Neuronal stem cell (in vitro differentiated cells): Measurements from ENCODE around the gene DLG2.

Experiments used
- DNase-seq: peaks from one replicate; pipeline ENCODE4 v3.0.0-alpha.2; 2013; ENCODE audit warnings: low spot score
- H2AFZ ChIP-seq: one replicate; pipeline ENCODE4 v1.6.1; 2013; ENCODE audit warnings: mild to moderate bottlenecking, low read length, inconsistent platforms
- H2AK5ac ChIP-seq: 2 replicates; pipeline ENCODE4 v1.6.1; 2013; ENCODE audit warnings: low read depth, mild to moderate bottlenecking, inconsistent platforms, low read length, moderate library complexity, mixed read lengths
- H2BK120ac ChIP-seq: 2 replicates; pipeline ENCODE4 v1.6.1; 2013; ENCODE audit warnings: low read depth, mild to moderate bottlenecking, inconsistent platforms, low read length, moderate library complexity, mixed read lengths
- H2BK12ac ChIP-seq: one replicate; pipeline ENCODE4 v1.6.1; 2013; ENCODE audit warnings: low read length, inconsistent platforms
- H2BK15ac ChIP-seq: 2 replicates; pipeline ENCODE4 v1.6.1; 2013; ENCODE audit warnings: mild to moderate bottlenecking, low read length, inconsistent platforms, mixed read lengths
- H2BK5ac ChIP-seq: one replicate; pipeline ENCODE4 v1.6.1; 2013; ENCODE audit warnings: inconsistent platforms, mild to moderate bottlenecking, low read length, moderate library complexity
- H3K14ac ChIP-seq: one replicate; pipeline ENCODE4 v1.6.1; 2013; ENCODE audit warnings: low read length, inconsistent platforms
- H3K18ac ChIP-seq: 2 replicates; pipeline ENCODE4 v1.6.1; 2013; ENCODE audit warnings: low read length, inconsistent platforms
- H3K23ac ChIP-seq: 2 replicates; pipeline ENCODE4 v1.6.1; 2013; ENCODE audit warnings: low read depth, mild to moderate bottlenecking, mixed read lengths, low read length, inconsistent platforms; ENCODE audit not compliant: poor library complexity
- H3K27ac ChIP-seq: replicated peaks from 3 replicates; pipeline ENCODE4 v1.5.1; 2013; ENCODE audit warnings: low read length, inconsistent platforms
- H3K27me3 ChIP-seq, 3 experiments: 2 replicates each; pipeline ENCODE4 v1.6.1; 2013; ENCODE audit warnings: low read length in 3 of 3, mild to moderate bottlenecking in 2 of 3, inconsistent platforms in 1 of 3, low read depth in 1 of 3, mixed read lengths in 1 of 3, moderate library complexity in 1 of 3; ENCODE audit not compliant: control insufficient read depth in 3 of 3, insufficient read depth in 3 of 3
- H3K36me3 ChIP-seq, 2 donors: replicated peaks in 1 of 2; 2 replicates each; pipeline ENCODE4 v1.6.1; 2013; ENCODE audit warnings: low read length in 2 of 2; ENCODE audit not compliant: control insufficient read depth in 2 of 2, insufficient read depth in 2 of 2
- H3K4ac ChIP-seq: 2 replicates; pipeline ENCODE4 v1.6.1; 2013; ENCODE audit warnings: inconsistent platforms, mild to moderate bottlenecking, low read length, moderate library complexity
- H3K4me1 ChIP-seq, 2 donors: 1 replicate in 1 of 2; 2 replicates in 1 of 2; pipeline ENCODE4 v1.6.1; 2013; ENCODE audit warnings: low read length in 2 of 2, low read depth in 1 of 2; ENCODE audit not compliant: control insufficient read depth in 2 of 2, insufficient read depth in 1 of 2
- H3K4me2 ChIP-seq: one replicate; pipeline ENCODE4 v1.6.1; 2013; ENCODE audit warnings: mild to moderate bottlenecking, low read length, inconsistent platforms; ENCODE audit not compliant: insufficient read depth, poor library complexity, severe bottlenecking
- H3K4me3 ChIP-seq, 2 donors: 2 replicates each; pipeline ENCODE4 v1.5.1; 2013; ENCODE audit warnings: low read length in 2 of 2, mild to moderate bottlenecking in 2 of 2, inconsistent platforms in 1 of 2, moderate library complexity in 1 of 2
- H3K79me1 ChIP-seq: one replicate; pipeline ENCODE4 v1.6.1; 2013; ENCODE audit warnings: low read depth, mild to moderate bottlenecking, inconsistent platforms, low read length, moderate library complexity
- H3K9ac ChIP-seq: one replicate; pipeline ENCODE4 v1.6.1; 2013; ENCODE audit warnings: mild to moderate bottlenecking, low read depth, low read length, inconsistent platforms; ENCODE audit not compliant: poor library complexity
- H3K9me3 ChIP-seq, 2 donors: replicated peaks in 1 of 2; 2 replicates each; pipeline versions ENCODE3 to v1.6.1; 2013; ENCODE audit warnings: low read length in 2 of 2, mild to moderate bottlenecking in 2 of 2, inconsistent platforms in 1 of 2, low read depth in 1 of 2, mixed read lengths in 1 of 2, moderate library complexity in 1 of 2; ENCODE audit not compliant: control insufficient read depth in 2 of 2, insufficient read depth in 1 of 2
- H4K8ac ChIP-seq: one replicate; pipeline ENCODE4 v1.6.1; 2013; ENCODE audit warnings: low read depth, mild to moderate bottlenecking, inconsistent platforms, low read length, moderate library complexity
- H4K91ac ChIP-seq: one replicate; pipeline ENCODE4 v1.6.1; 2013; ENCODE audit warnings: low read length, low read depth, mild to moderate bottlenecking, inconsistent platforms; ENCODE audit not compliant: poor library complexity
- WGBS, 2 donors: extraction: QIAGEN DNeasy Blood & Tissue Kit; methylation state at CpG; one replicate each; pipeline ENCODE4 v1.1.7; 2013; ENCODE audit warnings: missing lambda C conversion rate in 2 of 2, mixed read lengths in 1 of 2; ENCODE audit not compliant: insufficient read length in 2 of 2, insufficient replicate concordance in 1 of 2; ENCODE audit errors: extremely low coverage in 2 of 2; 5-methylcytosine and 5-hydroxymethylcytosine counted together

Gene DLG2

DNA sequence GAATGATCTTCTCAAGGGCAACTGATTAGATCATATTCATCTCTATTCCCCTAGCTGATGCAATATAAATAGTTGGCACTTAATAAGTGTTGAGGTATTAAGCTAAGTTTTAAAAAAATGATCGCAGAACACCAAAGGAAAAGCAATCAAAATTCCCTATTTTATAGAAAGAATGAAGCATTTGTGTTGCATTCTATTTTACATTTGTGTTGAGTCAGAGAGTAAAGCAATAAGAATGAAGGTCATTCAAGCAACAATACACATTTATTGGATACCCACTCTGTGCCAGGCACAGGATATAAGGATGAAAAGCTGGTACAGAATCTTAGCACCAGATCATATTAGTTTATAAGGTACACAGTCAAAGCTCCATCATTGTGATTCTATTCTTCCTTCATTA lies 1654.6 kb downstream of the DLG2 start:
- Histone ChIP-seq H4K91ac (no peak overlapping the region), H2BK15ac (no peak overlapping the region), H3K4me1 (peaks cover 0 to 19% of the 10 kb centered on the region in 2 donors), H3K18ac (no peak overlapping the region), H3K9ac (no peak overlapping the region), H2BK5ac (no peak overlapping the region), H3K79me1 (no peaks in the 10 kb centered on the region), H3K27me3 (no peaks in the 10 kb centered on the region), H2AK5ac (no peak overlapping the region), H2AFZ (no peak overlapping the region), H2BK12ac (no peak overlapping the region), H3K23ac (no peak overlapping the region), H3K14ac (no peak overlapping the region), H3K4ac (no peak overlapping the region), H3K4me3 (no peak overlapping the region), H3K4me2 (no peak overlapping the region), H3K9me3 (no peaks in the 10 kb centered on the region), H2BK120ac (no peak overlapping the region), H4K8ac (no peak overlapping the region), H3K36me3 (no peaks in the 10 kb centered on the region), H3K27ac (no peak overlapping the region)
- no CpG with 5 or more reads among the region's 1 CpG for WGBS, 2 donors
- no peak for DNase-seq

DNA sequence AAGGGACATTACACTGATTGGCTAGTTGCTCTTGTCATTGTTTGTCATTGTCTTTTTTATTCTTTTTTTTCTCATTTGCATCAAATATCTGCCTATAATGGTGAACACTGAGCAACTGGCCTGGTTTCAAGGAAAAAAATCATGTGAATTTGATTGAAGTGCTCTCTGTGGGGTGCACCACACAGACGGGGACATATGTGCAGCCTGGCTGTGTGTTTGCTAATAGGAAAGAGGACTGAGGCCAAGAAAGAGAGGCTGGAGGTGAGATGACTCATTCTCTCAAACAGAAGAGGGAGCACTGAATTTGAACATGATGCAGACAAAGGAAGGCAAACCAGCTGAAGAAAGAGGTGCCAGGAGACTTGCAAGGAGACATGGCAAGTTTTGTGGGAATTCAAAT lies 1656.1 kb downstream of the DLG2 start:
- Histone ChIP-seq H3K14ac (no peak overlapping the region), H3K4ac (no peak overlapping the region), H3K18ac (no peak overlapping the region), H4K8ac (no peak overlapping the region), H3K27me3 (no peaks in the 10 kb centered on the region), H2BK120ac (no peak overlapping the region), H3K27ac (no peak overlapping the region), H4K91ac (no peak overlapping the region), H3K36me3 (no peaks in the 10 kb centered on the region), H3K9me3 (no peaks in the 10 kb centered on the region), H3K4me1 (peaks cover 0 to 12% of the 10 kb centered on the region in 2 donors), H3K4me3 (no peak overlapping the region), H2BK5ac (no peak overlapping the region), H3K9ac (no peak overlapping the region), H3K4me2 (no peak overlapping the region), H3K79me1 (no peaks in the 10 kb centered on the region), H2AK5ac (no peak overlapping the region), H2AFZ (peak overlapping the region; percentile 37), H2BK15ac (no peak overlapping the region), H2BK12ac (no peak overlapping the region), H3K23ac (no peak overlapping the region)
- no CpG with 5 or more reads among the region's 1 CpG for WGBS, 2 donors
- peak; percentile 6 for DNase-seq

DNA sequence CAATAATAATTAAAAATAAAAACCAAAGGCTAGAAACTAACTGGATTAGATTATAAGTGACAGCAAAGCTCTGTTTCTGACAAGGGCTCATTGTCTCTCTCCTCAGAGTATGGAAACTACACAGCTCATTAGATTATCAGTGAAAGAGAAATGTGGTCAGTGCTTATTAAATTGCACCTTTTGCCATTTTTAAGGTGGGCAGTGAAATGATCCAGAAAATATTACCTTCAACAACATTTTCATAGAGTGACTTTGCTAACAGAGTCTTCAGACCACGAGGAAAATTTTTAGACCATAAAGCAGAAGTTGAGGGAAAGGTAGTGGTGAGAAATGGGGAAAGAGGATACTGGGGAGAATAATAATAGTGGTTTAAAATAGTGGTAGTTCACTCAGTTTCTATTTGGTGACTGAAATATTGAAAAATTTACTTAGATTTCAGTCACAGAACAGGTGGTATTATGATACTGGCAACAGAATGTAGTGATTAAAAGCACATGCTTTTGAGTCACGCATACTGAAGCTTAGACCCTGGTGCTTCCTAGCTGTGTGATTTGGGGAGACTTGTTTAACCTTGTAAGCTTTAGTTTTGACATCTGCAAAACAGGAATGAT lies 1657.0 kb downstream of the DLG2 start:
- Histone ChIP-seq H3K27ac (no peak overlapping the region), H2BK5ac (no peak overlapping the region), H3K79me1 (no peaks in the 10 kb centered on the region), H3K18ac (no peak overlapping the region), H3K4ac (no peak overlapping the region), H2BK15ac (no peak overlapping the region), H3K4me3 (no peak overlapping the region), H2AK5ac (no peak overlapping the region), H3K27me3 (no peaks in the 10 kb centered on the region), H3K4me2 (no peak overlapping the region), H3K36me3 (no peaks in the 10 kb centered on the region), H2BK12ac (no peak overlapping the region), H4K91ac (no peak overlapping the region), H3K23ac (no peak overlapping the region), H3K9me3 (no peaks in the 10 kb centered on the region), H3K4me1 (peaks cover 0 to 12% of the 10 kb centered on the region in 2 donors), H3K9ac (no peak overlapping the region), H2BK120ac (no peak overlapping the region), H2AFZ (no peak overlapping the region), H4K8ac (no peak overlapping the region), H3K14ac (no peak overlapping the region)
- no peak for DNase-seq
- no CpG with 5 or more reads among the region's 2 CpGs for WGBS, 2 donors

- Histone ChIP-seq H3K14ac (no peak overlapping the region), H4K91ac (no peak overlapping the region), H2AK5ac (no peak overlapping the region), H2BK5ac (no peak overlapping the region), H3K27ac (no peak overlapping the region), H3K4me3 (no peak overlapping the region), H2BK15ac (no peak overlapping the region), H3K9ac (no peak overlapping the region), H3K4me1 (no peaks in the 10 kb centered on the region), H3K27me3 (no peaks in the 10 kb centered on the region), H3K4me2 (no peak overlapping the region), H3K18ac (no peak overlapping the region), H3K23ac (no peak overlapping the region), H2AFZ (no peak overlapping the region), H3K4ac (no peak overlapping the region), H3K9me3 (no peaks in the 10 kb centered on the region), H3K79me1 (no peaks in the 10 kb centered on the region), H2BK120ac (no peak overlapping the region), H3K36me3 (no peaks in the 10 kb centered on the region), H2BK12ac (no peak overlapping the region), H4K8ac (no peak overlapping the region)
- no CpG with 5 or more reads among the region's 2 CpGs for whole genome bisulfite sequencing, 2 donors
- no peak for DNase-seq
Measured at GRCh38 chr11:83957038-83957900, 1669.9 kb downstream of the DLG2 start.
